ENCODE measurements around the gene RAB7A. TPM values are rescaled to one million over a fixed set of nuclear protein-coding genes. Genes with fewer than 3 reads are reported as not detected.

Gene RAB7A
- total RNA-seq, 1 experiment from 2014 or later, result 155 TPM

DNA sequence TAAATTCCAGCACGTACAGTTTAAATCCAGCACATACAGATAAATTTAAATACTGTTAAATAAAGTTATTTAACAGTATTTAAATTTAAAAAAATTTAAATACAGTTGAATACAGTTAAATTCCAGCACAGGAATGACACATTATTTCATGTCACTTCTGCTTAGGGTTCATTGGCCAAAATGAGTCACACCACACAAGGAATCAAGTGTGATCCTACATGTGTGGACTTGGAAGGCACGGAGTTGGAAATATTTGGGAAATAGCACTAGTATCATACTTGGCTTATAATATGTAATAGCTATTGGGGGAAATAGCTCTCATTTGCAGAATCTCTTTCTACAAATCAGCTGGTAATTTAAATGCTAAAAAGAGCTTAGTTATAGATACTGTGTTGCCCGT lies 10.6 kb downstream of the RAB7A start:
- Histone ChIP-seq H3T11ph (ENCODE audit: low read length) (no peak overlapping the region), H4K20me1 (ENCODE audit: control insufficient read depth, insufficient read depth, insufficient read length) (no peaks in the 10 kb centered on the region)
- TF ChIP-seq, protein P1, sequence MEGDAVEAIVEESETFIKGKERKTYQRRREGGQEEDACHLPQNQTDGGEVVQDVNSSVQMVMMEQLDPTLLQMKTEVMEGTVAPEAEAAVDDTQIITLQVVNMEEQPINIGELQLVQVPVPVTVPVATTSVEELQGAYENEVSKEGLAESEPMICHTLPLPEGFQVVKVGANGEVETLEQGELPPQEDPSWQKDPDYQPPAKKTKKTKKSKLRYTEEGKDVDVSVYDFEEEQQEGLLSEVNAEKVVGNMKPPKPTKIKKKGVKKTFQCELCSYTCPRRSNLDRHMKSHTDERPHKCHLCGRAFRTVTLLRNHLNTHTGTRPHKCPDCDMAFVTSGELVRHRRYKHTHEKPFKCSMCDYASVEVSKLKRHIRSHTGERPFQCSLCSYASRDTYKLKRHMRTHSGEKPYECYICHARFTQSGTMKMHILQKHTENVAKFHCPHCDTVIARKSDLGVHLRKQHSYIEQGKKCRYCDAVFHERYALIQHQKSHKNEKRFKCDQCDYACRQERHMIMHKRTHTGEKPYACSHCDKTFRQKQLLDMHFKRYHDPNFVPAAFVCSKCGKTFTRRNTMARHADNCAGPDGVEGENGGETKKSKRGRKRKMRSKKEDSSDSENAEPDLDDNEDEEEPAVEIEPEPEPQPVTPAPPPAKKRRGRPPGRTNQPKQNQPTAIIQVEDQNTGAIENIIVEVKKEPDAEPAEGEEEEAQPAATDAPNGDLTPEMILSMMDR (conservative IDR thresholded peaks at IDR 0.05), result no peak

More for the DNA sequence above, 10.6 kb downstream of the RAB7A start:
- Mint-ChIP-seq H3K4me3 (no peak overlapping the region), H3K9me3 (peaks cover 4% of the 10 kb centered on the region in 2 experiments; a peak in 4 of 5 replicates), H3K27ac (no peak overlapping the region), H3K27me3 (ENCODE audit: low read depth) (no peaks in the 10 kb centered on the region), H3K36me3 (ENCODE audit: insufficient read depth in 1 of 3, low read depth in 3 of 3) (peaks cover 17 to 33% (median 22%) of the 10 kb centered on the region in 3 experiments), H3K4me1 (peaks cover 22 to 27% of the 10 kb centered on the region in 2 experiments)
- no peak overlapping the region for H2AFZ ChIP-seq (ENCODE audit: low read length)
- H3K23me2 ChIP-seq (ENCODE audit: insufficient read length, low read depth, low read length, poor library complexity, severe bottlenecking), result no peaks in the 10 kb centered on the region
- no peak overlapping the region for H2BK120ac ChIP-seq (ENCODE audit: low read depth, low read length, poor library complexity, severe bottlenecking)
- no peak overlapping the region for H2BK12ac ChIP-seq (ENCODE audit: insufficient read length, low read depth, low read length)
- no peak overlapping the region for H3K23ac ChIP-seq (ENCODE audit: insufficient read length, low read depth, low read length)
- H4K91ac ChIP-seq (ENCODE audit: insufficient read length, low read depth, low read length), result no peak overlapping the region
- H2BK20ac ChIP-seq (ENCODE audit: low read depth, low read length, poor library complexity, severe bottlenecking), result no peak overlapping the region
- H3K9ac ChIP-seq (ENCODE audit: extremely low read depth, insufficient read length, low read length), result no peak overlapping the region
- H3K79me2 ChIP-seq (ENCODE audit: insufficient read depth, low read length), result peaks cover 62% of the 10 kb centered on the region; the same call in 1 of the 2 replicates
- H3K18ac ChIP-seq (ENCODE audit: insufficient read length, low read depth, low read length), result no peak overlapping the region
- H2BK15ac ChIP-seq (ENCODE audit: low read depth, low read length), result no peak overlapping the region
- H4K5ac ChIP-seq (ENCODE audit: insufficient read length, low read depth, low read length), result no peak overlapping the region
- no peak overlapping the region for H2AK5ac ChIP-seq (ENCODE audit: insufficient read length, low read length)
- H3K4ac ChIP-seq (ENCODE audit: low read depth, low read length), result no peak overlapping the region
- H3K79me1 ChIP-seq (ENCODE audit: insufficient read depth, low read depth, low read length, poor library complexity, severe bottlenecking), result peaks cover 6% of the 10 kb centered on the region
- no peak overlapping the region for H2BK5ac ChIP-seq (ENCODE audit: insufficient read length, low read length)
- H3K27ac ChIP-seq (ENCODE audit: insufficient read length, low read depth, low read length), result no peak overlapping the region
- DNase-seq, result no peak
- H3K9me3 ChIP-seq (ENCODE audit: control insufficient read depth, low read depth, low read length), result no peaks in the 10 kb centered on the region
- no peak overlapping the region for H3K4me2 ChIP-seq (ENCODE audit: insufficient read depth, insufficient read length, low read length)
- H4K8ac ChIP-seq (replicated peaks; ENCODE audit: insufficient read length, low read depth, low read length), result no peak overlapping the region
- H3K4me1 ChIP-seq (ENCODE audit: insufficient read depth, low read length), result no peaks in the 10 kb centered on the region
- H3K27me3 ChIP-seq (ENCODE audit: insufficient read depth, low read length), result no peaks in the 10 kb centered on the region
- WGBS (ENCODE audit: extremely low coverage, insufficient read length, low lambda C conversion rate), result no CpG with 5 or more reads among the region's 3 CpGs
- no peak overlapping the region for H3K14ac ChIP-seq (ENCODE audit: insufficient read depth, low read length)
- H3K56ac ChIP-seq (ENCODE audit: insufficient read length, low read depth, low read length), result no peak overlapping the region

Data from H9 (cell line).